Activated CD8-positive, alpha-beta memory T cell treated with anti-CD3 and anti-CD28 coated beads, Interleukin-2, amount 50 U/mL, for 24 hours (primary cell): ENCODE measurements around the gene DAB1.
"Not testable (repeated sequence)": the region's sequence is repeated elsewhere in the genome, so short reads cannot be mapped to it uniquely, and the experiment has no call there.

Source experiments
- DNase-seq: peaks from one replicate; pipeline ENCODE4 v3.0.0-alpha.2; 2020; ENCODE audit errors: extremely low read depth

Gene DAB1

DNA sequence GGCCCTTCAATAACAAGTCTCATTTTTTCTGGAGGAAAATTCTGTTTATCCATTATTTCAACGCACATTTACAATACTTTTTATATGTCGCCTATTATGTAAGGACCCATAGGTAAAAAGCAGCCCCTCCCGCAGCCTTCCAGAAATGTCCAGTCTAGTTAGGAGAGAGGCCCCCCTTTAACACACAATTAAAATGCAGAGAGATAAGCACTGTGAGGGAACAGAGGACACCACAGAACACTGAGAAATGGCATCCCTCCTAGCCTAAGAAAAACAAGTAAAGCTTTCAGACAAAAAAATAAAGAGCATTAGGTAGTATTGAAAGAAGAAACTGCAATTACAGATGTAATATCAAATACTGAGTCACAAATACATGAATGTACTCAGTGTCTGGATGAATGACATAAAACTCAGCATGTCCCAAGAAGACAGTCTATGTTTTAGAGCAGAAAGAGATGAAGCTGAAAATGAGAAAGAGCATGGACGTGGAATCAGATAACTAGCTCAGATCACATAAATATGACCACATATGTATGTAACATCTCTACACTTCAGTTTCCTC is 62.9 kb downstream of the DAB1 start:
- DNase-seq, result no peak

DNA sequence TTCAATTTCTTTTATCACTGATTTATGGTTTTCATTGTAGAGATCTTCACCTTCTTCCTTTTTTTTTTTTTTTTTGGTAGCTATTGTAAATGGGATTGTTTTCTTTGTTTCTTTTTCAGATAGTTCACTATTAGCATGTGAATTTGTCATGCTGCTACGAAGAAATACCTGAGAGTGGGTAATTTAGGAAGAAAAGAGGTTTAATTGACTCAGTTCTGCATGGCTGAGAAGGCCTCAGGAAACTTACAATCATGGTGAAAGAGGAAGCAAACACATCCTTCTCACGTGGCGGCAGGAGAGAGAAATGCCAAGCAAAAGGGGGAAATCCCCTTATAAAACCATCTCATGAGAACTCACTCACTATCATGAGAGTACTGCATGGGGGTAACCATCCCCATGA is 66.4 kb downstream of the DAB1 start:
- no peak for DNase-seq

DNA sequence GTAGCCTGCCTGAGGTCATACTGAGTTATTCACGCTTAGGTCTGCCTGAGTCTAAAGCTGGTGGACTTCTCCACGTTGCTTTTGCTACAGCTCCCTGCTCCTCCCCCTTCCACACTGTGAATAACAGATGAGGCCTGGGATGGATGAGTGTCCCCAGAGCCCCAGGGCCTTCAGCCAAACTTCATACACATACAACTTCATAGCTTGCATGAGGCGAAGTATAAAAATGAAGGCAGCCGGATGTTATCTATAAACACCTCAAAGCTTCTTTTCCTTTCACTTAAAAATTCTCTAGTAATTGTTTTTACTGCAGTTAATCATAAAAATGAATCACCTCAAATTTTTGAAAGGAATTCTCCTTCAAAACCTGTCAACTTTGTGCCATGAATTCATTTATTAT is 70.2 kb downstream of the DAB1 start:
- DNase-seq, result no peak

DNA sequence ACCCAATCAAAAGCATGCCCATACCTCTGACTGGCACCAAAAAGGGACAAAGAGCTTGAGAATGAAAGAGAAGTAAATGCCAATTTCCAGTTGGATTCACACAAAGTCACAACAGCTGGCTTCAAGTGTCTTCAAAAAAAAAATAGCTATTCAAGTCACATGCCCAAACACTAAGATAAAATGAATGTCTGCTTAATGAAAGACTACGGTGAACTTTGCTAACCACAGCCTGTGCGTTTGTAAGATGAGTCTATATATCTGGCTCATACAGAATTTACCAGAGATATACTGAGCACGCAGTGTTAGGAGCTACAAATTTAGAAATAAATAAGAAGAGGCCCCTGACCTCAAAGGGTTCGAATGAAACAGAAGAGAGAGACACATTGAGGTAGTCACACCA is 73.2 kb downstream of the DAB1 start:
- DNase-seq, result no peak

GRCh38 chr1:57348921-57349320 is 74.9 kb downstream of the DAB1 start:
- no peak for DNase-seq

DNA sequence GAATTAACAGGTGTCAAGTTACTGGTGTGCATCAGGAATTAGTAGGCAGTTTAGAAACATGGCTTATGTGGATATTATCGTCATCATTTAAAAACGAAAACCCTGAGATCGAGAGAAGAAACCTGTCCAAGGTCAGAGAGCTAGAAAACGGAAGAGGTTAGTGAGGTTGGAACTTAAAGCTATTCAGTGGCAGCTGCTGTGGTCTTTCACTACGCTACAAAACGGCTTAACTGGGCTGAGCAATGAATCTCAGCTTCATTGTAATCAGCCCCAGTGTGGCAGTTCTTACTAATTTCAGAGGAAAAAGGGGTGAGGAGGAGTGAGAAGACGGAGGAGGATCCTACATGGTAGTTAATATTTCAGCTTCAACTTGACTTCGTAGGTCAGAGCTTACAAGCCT is 77.9 kb downstream of the DAB1 start:
- no peak for DNase-seq

DNA sequence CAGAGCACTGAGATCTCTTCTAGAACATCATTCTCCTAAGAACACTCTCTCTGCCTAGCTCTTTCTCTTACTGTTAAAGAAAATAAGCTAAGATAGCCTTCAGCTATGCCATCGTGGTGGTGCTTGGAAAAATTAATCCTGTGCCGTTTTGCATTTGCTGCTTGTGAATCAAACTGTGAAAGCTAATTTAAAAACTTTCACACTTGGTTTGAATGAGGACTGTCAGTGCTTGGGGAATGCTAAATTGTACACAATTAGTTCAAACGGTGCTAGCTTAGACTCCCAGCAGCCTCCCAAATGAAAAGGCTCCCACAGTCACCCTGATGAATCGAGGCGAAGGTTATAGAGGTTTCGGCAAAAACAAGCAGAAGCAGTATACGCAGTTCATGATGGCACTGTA is 79.6 kb downstream of the DAB1 start:
- no peak for DNase-seq

- not testable (repeated sequence) for DNase-seq
These were observed 80.5 kb downstream of the DAB1 start for GRCh38 chr1:57343298-57343915.

- DNase-seq, result no peak
These were observed 82.1 kb downstream of the DAB1 start for GRCh38 chr1:57341721-57342120.

- no peak for DNase-seq
These were observed 83.4 kb downstream of the DAB1 start for GRCh38 chr1:57340334-57341070.

GRCh38 chr1:57337623-57338022 is 86.2 kb downstream of the DAB1 start:
- DNase-seq, result no peak

DNA sequence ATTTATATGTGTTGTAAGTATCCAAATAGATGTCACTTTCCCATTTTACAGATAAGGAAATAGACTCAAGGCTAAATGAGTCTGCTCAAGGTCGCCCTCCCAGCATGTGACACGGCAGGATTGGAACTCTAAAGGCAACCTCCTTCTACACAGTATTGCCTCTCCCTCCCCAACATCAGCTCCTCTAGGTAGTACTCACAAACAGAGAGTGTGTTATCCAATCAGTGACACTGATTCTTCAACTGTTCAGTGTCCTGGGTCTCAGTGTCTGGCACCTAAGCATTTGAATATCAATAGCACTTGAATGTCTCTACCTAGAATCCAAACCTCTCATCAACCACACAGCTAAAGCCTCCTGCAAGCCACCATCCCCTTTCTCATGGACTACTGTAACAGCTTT is 87.1 kb downstream of the DAB1 start:
- DNase-seq, result no peak

DNA sequence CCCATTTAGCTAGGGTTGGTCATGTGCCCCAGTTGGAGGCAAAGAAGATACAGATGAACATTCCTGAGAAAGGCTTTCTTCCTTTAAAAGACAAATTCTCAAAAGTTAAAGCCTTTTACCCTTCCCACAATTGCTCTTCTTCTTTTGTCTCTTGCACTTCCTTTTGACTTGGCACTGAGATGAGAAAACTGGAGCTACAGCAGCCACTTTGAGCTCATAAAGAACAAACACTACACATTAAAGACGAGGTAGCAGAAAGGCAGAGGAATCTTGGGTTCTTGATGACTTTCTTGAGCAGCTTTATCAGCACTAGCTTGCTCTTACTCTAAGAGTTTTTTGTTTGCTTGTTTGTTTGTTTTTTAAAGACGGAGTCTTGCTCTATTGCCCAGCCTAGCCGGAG is 92.2 kb downstream of the DAB1 start:
- DNase-seq, result no peak

- no peak for DNase-seq
These were observed 93.9 kb downstream of the DAB1 start for GRCh38 chr1:57329937-57330336.

DNA sequence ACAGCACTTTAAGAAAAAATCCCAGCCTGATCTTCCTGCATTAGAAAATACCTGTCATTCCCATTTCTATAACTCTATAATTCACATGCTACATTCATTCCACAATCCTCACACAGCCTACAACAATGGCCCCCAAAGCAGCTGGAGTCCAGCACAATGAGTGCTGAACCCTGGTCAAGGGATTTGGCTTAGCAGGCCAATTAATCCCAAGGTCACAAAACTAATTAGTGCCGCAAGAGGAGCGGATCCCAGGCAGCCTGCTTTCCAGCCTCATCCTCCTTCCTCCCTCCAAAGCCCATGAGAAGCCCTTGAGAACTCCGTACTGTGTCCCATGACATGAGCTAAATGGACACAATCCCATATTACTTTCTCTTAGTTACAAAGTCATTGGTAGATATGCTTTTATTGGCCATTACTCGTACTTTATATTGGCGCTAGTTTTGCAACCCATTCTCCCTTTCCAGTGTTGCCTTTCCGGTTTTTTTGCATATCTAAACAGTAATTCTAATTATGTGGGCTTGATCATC is 94.8 kb downstream of the DAB1 start:
- DNase-seq, result no peak

DNA sequence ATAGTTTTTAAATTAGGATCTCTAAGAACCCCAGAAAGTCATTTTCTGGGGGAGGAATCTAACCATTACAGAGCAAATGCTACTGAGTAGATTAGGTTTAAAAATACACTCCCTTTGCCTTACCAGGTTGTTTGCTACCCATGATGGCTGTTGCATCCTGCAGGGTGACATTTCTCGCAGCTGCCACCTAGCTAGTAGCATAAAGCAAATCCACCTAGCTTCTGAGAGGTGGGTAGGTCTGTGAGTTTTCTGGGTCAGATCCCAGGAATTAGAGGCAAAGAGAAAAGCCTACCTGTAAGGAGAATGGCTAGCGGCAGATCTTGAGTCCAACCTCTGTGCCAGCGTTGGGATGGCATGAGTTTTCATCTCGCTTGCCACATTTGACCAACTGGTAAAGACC is 95.9 kb downstream of the DAB1 start:
- no peak for DNase-seq

GRCh38 chr1:57327336-57327735 is 96.5 kb downstream of the DAB1 start:
- DNase-seq, result no peak

- DNase-seq, result no peak
These were observed 98.3 kb downstream of the DAB1 start for GRCh38 chr1:57325536-57325935.

GRCh38 chr1:57325117-57325516 is 98.7 kb downstream of the DAB1 start:
- DNase-seq, result no peak

DNA sequence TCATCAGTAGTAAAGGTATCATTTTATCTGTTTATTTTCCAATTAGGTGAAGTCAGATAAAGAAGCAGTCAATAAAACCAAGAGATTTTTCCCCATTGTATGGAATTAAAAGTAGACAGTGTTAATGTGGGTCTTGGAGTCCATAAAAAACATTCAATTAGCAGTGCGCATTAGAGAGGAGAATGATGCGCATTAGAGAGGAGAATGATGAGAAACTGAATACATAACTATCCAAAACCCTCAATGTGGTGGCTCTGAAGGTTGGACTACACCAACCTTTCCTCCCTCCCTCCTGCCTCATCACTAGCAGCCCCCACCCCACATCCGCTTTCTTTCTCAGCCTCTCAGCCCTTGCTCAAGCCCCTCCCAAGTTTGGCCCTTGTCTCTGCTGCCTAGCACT is 99.5 kb downstream of the DAB1 start:
- no peak for DNase-seq

GRCh38 chr1:57321776-57322175 is 102.1 kb downstream of the DAB1 start:
- no peak for DNase-seq

DNA sequence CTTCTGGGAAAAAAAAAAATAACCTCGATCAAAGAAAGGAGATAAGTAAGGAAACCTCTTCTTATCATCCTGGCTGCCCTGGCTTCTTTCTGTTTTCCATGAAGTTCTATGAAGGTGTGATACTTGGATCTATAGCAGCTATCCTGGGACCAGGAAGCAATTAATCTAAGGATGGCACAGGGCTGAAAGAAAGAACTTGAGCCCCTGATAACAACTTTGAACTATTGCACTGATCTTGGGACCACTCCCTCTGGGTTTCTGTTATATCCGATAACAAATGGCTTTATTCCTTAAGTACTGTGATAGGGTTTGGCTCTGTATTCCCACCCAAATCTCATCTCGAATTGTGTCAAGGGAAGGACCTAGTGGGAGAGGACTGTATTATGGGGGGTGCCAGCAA is 104.1 kb downstream of the DAB1 start:
- no peak for DNase-seq

GRCh38 chr1:57319165-57319564 is 104.7 kb downstream of the DAB1 start:
- no peak for DNase-seq
